RWPE1 (cell line): ENCODE measurements around the gene PLEKHD1.

Source experiments
- CTCF ChIA-PET: fragments of 350-600 bp; sonication (Branson Sonifier 250); formaldehyde crosslinking; extraction: SDS; loops from one replicate; lab custom pipeline; 2021; lab: Yijun Ruan, JAX
- POLR2A ChIA-PET: fragments of 400-600 bp; formaldehyde crosslinking; extraction: SDS; loops from one replicate; lab custom pipeline; 2020; ENCODE audit warnings: antibody characterized with exemption; ENCODE audit not compliant: low non-redundant PET; lab: Yijun Ruan, JAX
- DNase-seq: peaks from one replicate; pipeline ENCODE4 v3.0.0; 2012; ENCODE audit warnings: low spot score
- H3K27ac ChIP-seq: fragments of 450-650 bp; 2 replicates; pipeline ENCODE4 v1.5.1; 2017
- CTCF ChIP-seq: fragments of 450-650 bp; conservative IDR thresholded peaks from 2 replicates; pipeline ENCODE4 v1.5.1; 2017; ENCODE audit warnings: low read depth, mild to moderate bottlenecking

PLEKHD1 gene

GRCh38 chr14:69501423-69501838 lies 16.9 kb downstream of the PLEKHD1 start:
- ChIA-PET CTCF (interaction anchor here (0.5 kb wide), 1 partner anchor 239 kb away, joined by 3 read pairs; no protein-coding TSS in a partner anchor), POLR2A (no interaction called here)
- H3K27ac ChIP-seq: no peak overlapping the region
- no peak for TF ChIP-seq CTCF
- no peak for DNase-seq

GRCh38 chr14:69504775-69505174 lies 20.2 kb downstream of the PLEKHD1 start:
- TF ChIP-seq CTCF: no peak
- no peak for DNase-seq
- POLR2A ChIA-PET: no interaction called here
- H3K27ac ChIP-seq: no peak overlapping the region
- CTCF ChIA-PET: interaction anchor here (0.6 kb wide), 1 partner anchor 13 kb away, joined by 5 read pairs; no protein-coding TSS in a partner anchor

GRCh38 chr14:69505338-69506240 lies 21.1 kb downstream of the PLEKHD1 start:
- H3K27ac ChIP-seq: no peak overlapping the region
- no peak for TF ChIP-seq CTCF
- no peak for DNase-seq
- ChIA-PET CTCF (interaction anchor here (0.6 kb wide), 1 partner anchor 253 kb away, joined by 5 read pairs; no protein-coding TSS in a partner anchor), POLR2A (no interaction called here)

GRCh38 chr14:69506241-69506595 lies 21.7 kb downstream of the PLEKHD1 start:
- no peak for TF ChIP-seq CTCF
- no peak for DNase-seq
- POLR2A ChIA-PET: no interaction called here
- H3K27ac ChIP-seq: no peak overlapping the region
- CTCF ChIA-PET: interaction anchor here (0.6 kb wide), 1 partner anchor 253 kb away, joined by 5 read pairs; no protein-coding TSS in a partner anchor

GRCh38 chr14:69518289-69519101 lies 34.0 kb downstream of the PLEKHD1 start:
- ChIA-PET POLR2A (no interaction called here), CTCF (interaction anchor here (0.6 to 0.8 kb wide), 3 partner anchors 14 to 1969 kb away, joined by 3 to 5 read pairs (median 4); no protein-coding TSS in a partner anchor)
- DNase-seq: no peak
- TF ChIP-seq CTCF: no peak
- H3K27ac ChIP-seq: no peak overlapping the region
